Neural progenitor cell (in vitro differentiated cells): Measurements from ENCODE around the gene GRIK3. TPM values are rescaled to one million over a fixed set of nuclear protein-coding genes. Genes with fewer than 3 reads are reported as not detected.

ENCODE experiments used
- DNase-seq: peaks from one replicate; pipeline ENCODE4 v3.0.0-alpha.2; 2016; ENCODE audit warnings: low spot score
- H2AFZ ChIP-seq: fragments of 200-600 bp; sonication (generic); replicated peaks from 2 replicates; pipeline ENCODE4 v1.6.1; 2016; ENCODE audit warnings: antibody characterized with exemption
- H3F3A ChIP-seq: fragments of 200-600 bp; sonication (generic); 2 replicates; pipeline ENCODE4 v1.6.1; 2016; ENCODE audit warnings: antibody characterized with exemption, low read depth
- H3K27ac ChIP-seq: fragments of 200-600 bp; sonication (generic); 2 replicates; pipeline ENCODE4 v1.5.1; 2016; ENCODE audit warnings: mild to moderate bottlenecking
- H3K27me3 ChIP-seq: fragments of 200-600 bp; sonication (generic); 2 replicates; pipeline ENCODE4 v1.6.1; 2016; ENCODE audit warnings: mild to moderate bottlenecking, moderate library complexity
- H3K36me3 ChIP-seq: fragments of 200-600 bp; sonication (generic); 2 replicates; pipeline ENCODE4 v1.5.1; 2016
- H3K4me1 ChIP-seq: fragments of 200-600 bp; sonication (generic); 2 replicates; pipeline ENCODE4 v1.6.1; 2016; ENCODE audit warnings: mixed run types
- H3K4me2 ChIP-seq: fragments of 200-600 bp; sonication (generic); 2 replicates; pipeline ENCODE4 v1.6.1; 2016
- H3K4me3 ChIP-seq: fragments of 200-600 bp; sonication (generic); 2 replicates; pipeline ENCODE4 v1.5.1; 2016
- H3K79me2 ChIP-seq: fragments of 200-600 bp; sonication (generic); 2 replicates; pipeline ENCODE4 v1.6.1; 2016; ENCODE audit warnings: low read depth
- H3K9ac ChIP-seq: fragments of 200-600 bp; sonication (generic); 2 replicates; pipeline ENCODE4 v1.6.1; 2016
- H3K9me3 ChIP-seq: fragments of 200-600 bp; sonication (generic); 2 replicates; pipeline ENCODE4 v1.5.1; 2016; ENCODE audit warnings: low read depth
- H4K20me1 ChIP-seq: fragments of 200-600 bp; sonication (generic); 2 replicates; pipeline ENCODE4 v1.6.1; 2016; ENCODE audit warnings: low read depth
- H3K27ac Mint-ChIP-seq: 3 replicates; pipeline ENCODE4 v1.8.0; 2021; ENCODE audit warnings: mixed read lengths
- H3K27me3 Mint-ChIP-seq: 2 replicates; pipeline ENCODE4 v1.8.0; 2022; ENCODE audit warnings: low read depth, mild to moderate bottlenecking, inconsistent platforms, moderate library complexity, mixed read lengths; ENCODE audit not compliant: insufficient read depth
- H3K36me3 Mint-ChIP-seq: 3 replicates; pipeline ENCODE4 v1.8.0; 2021; ENCODE audit warnings: mixed read lengths
- H3K4me1 Mint-ChIP-seq: 3 replicates; pipeline ENCODE4 v1.8.0; 2021; ENCODE audit warnings: mixed read lengths
- H3K4me3 Mint-ChIP-seq: 3 replicates; pipeline ENCODE4 v1.8.0; 2021; ENCODE audit warnings: mild to moderate bottlenecking, moderate library complexity, mixed read lengths
- H3K9me3 Mint-ChIP-seq: 3 replicates; pipeline ENCODE4 v1.8.0; 2020; ENCODE audit warnings: mixed read lengths
- EZH2 ChIP-seq: fragments of 200-600 bp; sonication (generic); IDR thresholded peaks from 2 replicates; pipeline ENCODE4 v1.6.1; 2017; ENCODE audit warnings: antibody characterized with exemption, mild to moderate bottlenecking, moderate library complexity
- EZH2phosphoT487 ChIP-seq: fragments of 200-600 bp; sonication (generic); IDR thresholded peaks from 2 replicates; pipeline ENCODE4 v1.6.1; 2017; ENCODE audit warnings: antibody characterized with exemption
- total RNA-seq: library from RNA; depleted of rRNA; stranded (reverse); fragments of >200 nt; gene quantifications from 2 replicates; pipeline ENCODE4 v1.2.3, GENCODE V29; 2015; ENCODE audit warnings: low replicate concordance
- TF ChIP-seq, protein P1 (sequence below): fragments of 200-600 bp; sonication (generic); IDR thresholded peaks from 2 replicates; pipeline ENCODE4 v1.5.1; 2017; ENCODE audit warnings: antibody characterized with exemption, mild to moderate bottlenecking

GRIK3 gene
- total RNA-seq, 1 donor from 2014 or later: 1.7 TPM

GRCh38 chr1:36890776-36891175 is 143.5 kb downstream of the GRIK3 start:
- Histone ChIP-seq H3K36me3 (no peaks in the 10 kb centered on the region), H3F3A (no peaks in the 10 kb centered on the region), H3K27ac (no peak overlapping the region), H3K4me1 (peaks cover 15% of the 10 kb centered on the region), H2AFZ (no peak overlapping the region), H3K27me3 (no peaks in the 10 kb centered on the region), H3K4me3 (no peak overlapping the region), H3K79me2 (no peaks in the 10 kb centered on the region), H3K9ac (no peak overlapping the region), H3K4me2 (no peak overlapping the region), H4K20me1 (no peaks in the 10 kb centered on the region), H3K9me3 (no peaks in the 10 kb centered on the region)
- H3K36me3 Mint-ChIP-seq: no peaks in the 10 kb centered on the region
- H3K27ac Mint-ChIP-seq: no peak overlapping the region
- H3K9me3 Mint-ChIP-seq: no peaks in the 10 kb centered on the region
- no peak for DNase-seq
- H3K27me3 Mint-ChIP-seq: peaks cover 5% of the 10 kb centered on the region
- TF ChIP-seq EZH2 (no peak), EZH2phosphoT487 (no peak)
- TF ChIP-seq, protein P1, sequence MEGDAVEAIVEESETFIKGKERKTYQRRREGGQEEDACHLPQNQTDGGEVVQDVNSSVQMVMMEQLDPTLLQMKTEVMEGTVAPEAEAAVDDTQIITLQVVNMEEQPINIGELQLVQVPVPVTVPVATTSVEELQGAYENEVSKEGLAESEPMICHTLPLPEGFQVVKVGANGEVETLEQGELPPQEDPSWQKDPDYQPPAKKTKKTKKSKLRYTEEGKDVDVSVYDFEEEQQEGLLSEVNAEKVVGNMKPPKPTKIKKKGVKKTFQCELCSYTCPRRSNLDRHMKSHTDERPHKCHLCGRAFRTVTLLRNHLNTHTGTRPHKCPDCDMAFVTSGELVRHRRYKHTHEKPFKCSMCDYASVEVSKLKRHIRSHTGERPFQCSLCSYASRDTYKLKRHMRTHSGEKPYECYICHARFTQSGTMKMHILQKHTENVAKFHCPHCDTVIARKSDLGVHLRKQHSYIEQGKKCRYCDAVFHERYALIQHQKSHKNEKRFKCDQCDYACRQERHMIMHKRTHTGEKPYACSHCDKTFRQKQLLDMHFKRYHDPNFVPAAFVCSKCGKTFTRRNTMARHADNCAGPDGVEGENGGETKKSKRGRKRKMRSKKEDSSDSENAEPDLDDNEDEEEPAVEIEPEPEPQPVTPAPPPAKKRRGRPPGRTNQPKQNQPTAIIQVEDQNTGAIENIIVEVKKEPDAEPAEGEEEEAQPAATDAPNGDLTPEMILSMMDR: no peak
- H3K4me1 Mint-ChIP-seq: peaks cover 14% of the 10 kb centered on the region
- H3K4me3 Mint-ChIP-seq: no peak overlapping the region

GRCh38 chr1:36889478-36890226 is 144.7 kb downstream of the GRIK3 start:
- no peak overlapping the region for H2AFZ ChIP-seq
- no peak overlapping the region for H3K4me3 ChIP-seq
- Mint-ChIP-seq H3K4me3 (no peak overlapping the region), H3K36me3 (no peaks in the 10 kb centered on the region), H3K9me3 (no peaks in the 10 kb centered on the region), H3K27me3 (peaks cover 5% of the 10 kb centered on the region), H3K27ac (no peak overlapping the region), H3K4me1 (peaks cover 14% of the 10 kb centered on the region)
- DNase-seq: no peak
- H3K4me1 ChIP-seq: peaks cover 15% of the 10 kb centered on the region
- H3K27me3 ChIP-seq: no peaks in the 10 kb centered on the region
- H3F3A ChIP-seq: no peaks in the 10 kb centered on the region
- H3K4me2 ChIP-seq: no peak overlapping the region
- H3K36me3 ChIP-seq: no peaks in the 10 kb centered on the region
- no peaks in the 10 kb centered on the region for H3K9me3 ChIP-seq
- no peak overlapping the region for H3K27ac ChIP-seq
- no peaks in the 10 kb centered on the region for H4K20me1 ChIP-seq
- TF ChIP-seq EZH2phosphoT487: no peak
- TF ChIP-seq EZH2: no peak
- TF ChIP-seq, protein P1: no peak
- H3K9ac ChIP-seq: no peak overlapping the region
- no peaks in the 10 kb centered on the region for H3K79me2 ChIP-seq

GRCh38 chr1:36888811-36889477 is 145.4 kb downstream of the GRIK3 start:
- Histone ChIP-seq H4K20me1 (no peaks in the 10 kb centered on the region), H3F3A (no peaks in the 10 kb centered on the region), H3K27ac (no peak overlapping the region), H3K79me2 (no peaks in the 10 kb centered on the region), H3K9ac (no peak overlapping the region), H3K4me2 (no peak overlapping the region), H3K4me3 (no peak overlapping the region), H3K27me3 (no peaks in the 10 kb centered on the region), H3K4me1 (peaks cover 8% of the 10 kb centered on the region), H3K36me3 (no peaks in the 10 kb centered on the region), H2AFZ (no peak overlapping the region), H3K9me3 (no peaks in the 10 kb centered on the region)
- TF ChIP-seq EZH2: no peak
- TF ChIP-seq, protein P1: no peak
- no peak for TF ChIP-seq EZH2phosphoT487
- H3K4me1 Mint-ChIP-seq: peaks cover 14% of the 10 kb centered on the region
- H3K9me3 Mint-ChIP-seq: no peaks in the 10 kb centered on the region
- H3K27me3 Mint-ChIP-seq: peaks cover 5% of the 10 kb centered on the region
- H3K27ac Mint-ChIP-seq: peak overlapping the region; percentile 6
- DNase-seq: no peak
- no peak overlapping the region for H3K4me3 Mint-ChIP-seq
- no peaks in the 10 kb centered on the region for H3K36me3 Mint-ChIP-seq
